Vagina (tissue), 2 donors: ENCODE data around the gene VENTX.

Experiments
- POLR2AphosphoS5 ChIP-seq, 2 donors: sonication (generic); formaldehyde crosslinking; IDR thresholded peaks; one replicate each; pipeline ENCODE4 v1.9.0; 2017; ENCODE audit warnings: antibody characterized with exemption in 2 of 2, mild to moderate bottlenecking in 2 of 2, low read depth in 1 of 2; ENCODE audit not compliant: insufficient read depth in 1 of 2
- TF ChIP-seq, protein P1 (sequence below), 3 experiments: fragments of 450-650 bp in 2 of 3; fragments of 200-600 bp in 1 of 3; sonication (generic) in 1 of 3; IDR thresholded peaks; one replicate each; pipeline ENCODE4 v1.5.1; 2017 to 2019; ENCODE audit warnings: antibody characterized with exemption in 3 of 3, mild to moderate bottlenecking in 2 of 3, moderate library complexity in 2 of 3

DNA sequence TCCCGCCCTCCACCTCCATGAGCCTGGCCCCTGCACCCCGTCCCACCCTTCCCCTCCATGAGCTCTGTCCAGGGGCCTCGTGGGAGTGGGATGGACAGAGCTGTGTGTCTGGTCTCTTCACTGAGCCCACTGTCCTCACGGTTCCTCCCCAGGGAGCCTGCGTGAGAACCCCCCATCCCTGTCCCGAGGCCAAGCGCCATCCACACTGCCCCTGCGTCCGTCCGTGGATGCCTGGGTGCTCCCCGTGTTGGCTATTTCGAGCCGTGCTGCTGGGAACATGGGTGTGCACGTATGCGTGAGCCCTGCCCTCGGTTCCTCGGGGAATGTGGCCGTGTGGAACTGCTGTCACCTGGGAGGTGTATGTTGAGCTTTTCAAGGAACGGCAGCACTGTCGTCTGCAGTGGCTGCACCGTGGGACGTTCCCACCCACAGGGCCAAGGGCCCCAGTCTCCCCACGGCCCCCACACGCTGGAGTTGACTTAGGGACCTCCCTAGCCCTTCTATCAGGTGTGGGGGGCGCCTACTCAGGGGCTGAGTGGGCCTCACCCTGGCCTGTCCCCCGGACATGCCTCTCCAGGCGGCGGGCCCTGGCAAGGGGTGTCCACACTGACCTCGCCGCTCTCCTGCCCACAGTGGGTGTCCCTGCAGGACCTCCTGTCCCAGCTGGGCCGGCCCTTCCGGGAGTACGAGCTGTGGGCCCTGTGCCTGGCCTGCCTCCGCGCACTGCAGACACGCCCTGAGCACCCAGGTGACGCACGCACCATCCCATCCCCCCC is 49.6 kb upstream of the VENTX start:
- TF ChIP-seq, protein P1, sequence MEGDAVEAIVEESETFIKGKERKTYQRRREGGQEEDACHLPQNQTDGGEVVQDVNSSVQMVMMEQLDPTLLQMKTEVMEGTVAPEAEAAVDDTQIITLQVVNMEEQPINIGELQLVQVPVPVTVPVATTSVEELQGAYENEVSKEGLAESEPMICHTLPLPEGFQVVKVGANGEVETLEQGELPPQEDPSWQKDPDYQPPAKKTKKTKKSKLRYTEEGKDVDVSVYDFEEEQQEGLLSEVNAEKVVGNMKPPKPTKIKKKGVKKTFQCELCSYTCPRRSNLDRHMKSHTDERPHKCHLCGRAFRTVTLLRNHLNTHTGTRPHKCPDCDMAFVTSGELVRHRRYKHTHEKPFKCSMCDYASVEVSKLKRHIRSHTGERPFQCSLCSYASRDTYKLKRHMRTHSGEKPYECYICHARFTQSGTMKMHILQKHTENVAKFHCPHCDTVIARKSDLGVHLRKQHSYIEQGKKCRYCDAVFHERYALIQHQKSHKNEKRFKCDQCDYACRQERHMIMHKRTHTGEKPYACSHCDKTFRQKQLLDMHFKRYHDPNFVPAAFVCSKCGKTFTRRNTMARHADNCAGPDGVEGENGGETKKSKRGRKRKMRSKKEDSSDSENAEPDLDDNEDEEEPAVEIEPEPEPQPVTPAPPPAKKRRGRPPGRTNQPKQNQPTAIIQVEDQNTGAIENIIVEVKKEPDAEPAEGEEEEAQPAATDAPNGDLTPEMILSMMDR (IDR thresholded peaks at IDR 0.05): no peak
- no peak for TF ChIP-seq POLR2AphosphoS5 (IDR thresholded peaks at IDR 0.05; ENCODE audit: insufficient read depth in 1 of 2, low read depth in 1 of 2)
